Measurements from ENCODE around the gene KBTBD13. TPM values are rescaled to one million over a fixed set of nuclear protein-coding genes. Genes with fewer than 3 reads are reported as not detected.
"Not testable (repeated sequence)": the region's sequence is repeated elsewhere in the genome, so short reads cannot be mapped to it uniquely, and the experiment has no call there.

Gene KBTBD13
- total and polyA plus RNA-seq, 4 donors = 0.04 to 0.23 (median 0.18) TPM

- WGBS, 2 donors = 92 to 100% methylated on average over 3 of the region's 3 CpGs
- Histone ChIP-seq H3K9me3 (ENCODE audit: control insufficient read depth in 4 of 4, insufficient read depth in 3 of 4, low read length in 3 of 4) (peaks cover 0 to 8% (median 0%) of the 10 kb centered on the region in 4 donors), H3K27me3 (ENCODE audit: control insufficient read depth in 3 of 3, insufficient read depth in 3 of 3, low read length in 2 of 3) (no peaks in the 10 kb centered on the region), H3K9ac (ENCODE audit: insufficient read depth in 1 of 2, low read length in 2 of 2) (no peak overlapping the region), H3K27ac (ENCODE audit: low read depth in 1 of 2, low read length in 1 of 2) (no peak overlapping the region), H3K4me3 (no peak overlapping the region), H3K36me3 (ENCODE audit: control insufficient read depth in 4 of 4, insufficient read depth in 4 of 4, low read length in 4 of 4) (peaks cover 0 to under 1% (median 0%) of the 10 kb centered on the region in 4 donors), H3K4me1 (ENCODE audit: control insufficient read depth in 5 of 5, insufficient read depth in 5 of 5, low read length in 5 of 5) (peaks cover 11 to 55% (median 32%) of the 10 kb centered on the region in 5 donors)
- ATAC-seq (ENCODE audit: insufficient read depth, low FRiP score) (no peak), DNase-seq (no peak)
- TF ChIP-seq CTCF (IDR thresholded peaks at IDR 0.05; ENCODE audit: control extremely low read depth, extremely low read depth) = no peak
Observed at GRCh38 chr15:65072617-65073016, 3.9 kb upstream of the KBTBD13 start.

GRCh38 chr15:65074946-65075345 is 1.6 kb upstream of the KBTBD13 start:
- 96 to 98% methylated on average over 7 to 22 of the region's 22 CpGs for WGBS, 2 donors
- not testable (repeated sequence) for H3K36me3 ChIP-seq (ENCODE audit: control insufficient read depth in 4 of 4, insufficient read depth in 4 of 4, low read length in 4 of 4); H3K27me3 ChIP-seq (ENCODE audit: control insufficient read depth in 3 of 3, insufficient read depth in 3 of 3, low read length in 2 of 3)

GRCh38 chr15:65075607-65076395 is 745 bp upstream of the KBTBD13 start:
- not testable (repeated sequence) for H3K27me3 ChIP-seq (ENCODE audit: control insufficient read depth in 3 of 3, insufficient read depth in 3 of 3, low read length in 2 of 3); H3K4me3 ChIP-seq; H3K36me3 ChIP-seq (ENCODE audit: control insufficient read depth in 4 of 4, insufficient read depth in 4 of 4, low read length in 4 of 4); H3K9ac ChIP-seq (ENCODE audit: insufficient read depth in 1 of 2, low read length in 2 of 2); H3K9me3 ChIP-seq (ENCODE audit: control insufficient read depth in 4 of 4, insufficient read depth in 3 of 4, low read length in 3 of 4); DNase-seq; ATAC-seq (ENCODE audit: insufficient read depth, low FRiP score)
- H3K27ac ChIP-seq (ENCODE audit: low read depth in 1 of 2, low read length in 1 of 2) = peak overlapping the region in 1 of 2 donors; percentile 72
- 46 to 65% methylated on average over 12 of the region's 12 CpGs for WGBS, 2 donors
- peaks cover 5 to 41% (median 18%) of the 10 kb centered on the region in 5 donors for H3K4me1 ChIP-seq (ENCODE audit: control insufficient read depth in 5 of 5, insufficient read depth in 5 of 5, low read length in 5 of 5)

More at GRCh38 chr15:65074946-65075345, 1.6 kb upstream of the KBTBD13 start:
- H3K4me1 ChIP-seq (ENCODE audit: control insufficient read depth in 5 of 5, insufficient read depth in 5 of 5, low read length in 5 of 5) = peaks cover 5 to 44% (median 23%) of the 10 kb centered on the region in 5 donors
- H3K27ac ChIP-seq (ENCODE audit: low read depth in 1 of 2, low read length in 1 of 2); H3K9ac ChIP-seq (ENCODE audit: insufficient read depth in 1 of 2, low read length in 2 of 2); H3K9me3 ChIP-seq (ENCODE audit: control insufficient read depth in 4 of 4, insufficient read depth in 3 of 4, low read length in 3 of 4); ATAC-seq (ENCODE audit: insufficient read depth, low FRiP score); H3K4me3 ChIP-seq; DNase-seq: not testable (repeated sequence)

GRCh38 chr15:65077291-65077980 is 890 bp downstream of the KBTBD13 start:
- no peaks in the 10 kb centered on the region for H3K36me3 ChIP-seq (ENCODE audit: control insufficient read depth in 4 of 4, insufficient read depth in 4 of 4, low read length in 4 of 4)
- no peak for DNase-seq
- ATAC-seq (ENCODE audit: insufficient read depth, low FRiP score) = no peak
- H3K9ac ChIP-seq (ENCODE audit: insufficient read depth in 1 of 2, low read length in 2 of 2) = no peak overlapping the region
- H3K4me3 ChIP-seq = no peak overlapping the region
- peaks cover 0 to 8% (median 0%) of the 10 kb centered on the region in 4 donors for H3K9me3 ChIP-seq (ENCODE audit: control insufficient read depth in 4 of 4, insufficient read depth in 3 of 4, low read length in 3 of 4)
- TF ChIP-seq CTCF (IDR thresholded peaks at IDR 0.05; ENCODE audit: control extremely low read depth, extremely low read depth) = no peak
- H3K27me3 ChIP-seq (ENCODE audit: control insufficient read depth in 3 of 3, insufficient read depth in 3 of 3, low read length in 2 of 3) = no peaks in the 10 kb centered on the region
- 62 to 74% methylated on average over 74 to 85 of the region's 85 CpGs for WGBS, 2 donors
- no peak overlapping the region for H3K27ac ChIP-seq (ENCODE audit: low read depth in 1 of 2, low read length in 1 of 2)
- peaks cover 10 to 41% (median 21%) of the 10 kb centered on the region in 5 donors for H3K4me1 ChIP-seq (ENCODE audit: control insufficient read depth in 5 of 5, insufficient read depth in 5 of 5, low read length in 5 of 5)

Measured in lung (tissue), 12 donors.